Measurements from ENCODE around the gene UNC5B. TPM values are rescaled to one million over a fixed set of nuclear protein-coding genes. Genes with fewer than 3 reads are reported as not detected.

The UNC5B gene
- total and polyA plus RNA-seq, 8 donors, result 14.4 to 31.2 (median 21.4) TPM

DNA sequence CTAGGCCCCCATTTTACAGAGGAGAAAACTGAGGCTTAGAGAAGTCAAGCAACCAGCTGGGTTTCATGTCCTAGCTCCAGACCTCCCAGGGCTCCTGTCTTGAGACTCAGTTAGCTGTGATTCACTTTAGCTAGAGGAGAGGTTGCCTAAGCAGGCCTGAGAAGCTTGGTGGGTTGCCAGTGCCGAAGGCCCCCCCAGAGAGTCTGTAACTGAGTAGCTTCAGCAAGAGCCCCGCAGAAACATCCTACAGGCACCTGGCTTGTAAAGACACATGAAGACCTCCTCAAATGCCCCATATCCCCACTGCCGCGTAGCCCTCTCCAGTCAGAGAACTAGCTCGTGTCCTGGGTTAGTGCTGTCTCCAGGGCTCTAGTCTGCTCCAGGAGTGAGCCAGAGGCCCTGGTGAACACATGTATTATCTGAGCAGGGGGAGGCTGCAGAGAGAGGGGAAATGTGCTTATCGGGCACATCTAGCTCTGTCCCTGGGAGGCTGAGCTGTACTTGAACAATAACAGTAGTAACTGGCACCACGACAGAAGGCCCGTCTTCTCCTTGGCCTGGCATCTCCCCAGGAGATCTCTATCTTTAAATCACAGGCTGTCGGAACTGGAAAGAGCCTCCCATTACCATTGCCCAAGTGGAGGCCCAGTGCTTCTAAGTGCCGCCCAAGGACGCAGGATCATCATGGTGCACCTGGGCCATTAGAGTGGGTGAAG, 28.9 kb downstream of the UNC5B start:
- Histone ChIP-seq H3K27ac (peak overlapping the region; percentile 34 to 60), H3K36me3 (no peaks in the 10 kb centered on the region), H3K27me3 (no peaks in the 10 kb centered on the region), H3K9me3 (no peaks in the 10 kb centered on the region), H3K4me3 (no peak overlapping the region), H3K4me1 (peaks cover 33 to 59% of the 10 kb centered on the region in 2 donors)
- intact Hi-C loops (cut with DNase I), result no loop called here
- TF ChIP-seq, protein P1, sequence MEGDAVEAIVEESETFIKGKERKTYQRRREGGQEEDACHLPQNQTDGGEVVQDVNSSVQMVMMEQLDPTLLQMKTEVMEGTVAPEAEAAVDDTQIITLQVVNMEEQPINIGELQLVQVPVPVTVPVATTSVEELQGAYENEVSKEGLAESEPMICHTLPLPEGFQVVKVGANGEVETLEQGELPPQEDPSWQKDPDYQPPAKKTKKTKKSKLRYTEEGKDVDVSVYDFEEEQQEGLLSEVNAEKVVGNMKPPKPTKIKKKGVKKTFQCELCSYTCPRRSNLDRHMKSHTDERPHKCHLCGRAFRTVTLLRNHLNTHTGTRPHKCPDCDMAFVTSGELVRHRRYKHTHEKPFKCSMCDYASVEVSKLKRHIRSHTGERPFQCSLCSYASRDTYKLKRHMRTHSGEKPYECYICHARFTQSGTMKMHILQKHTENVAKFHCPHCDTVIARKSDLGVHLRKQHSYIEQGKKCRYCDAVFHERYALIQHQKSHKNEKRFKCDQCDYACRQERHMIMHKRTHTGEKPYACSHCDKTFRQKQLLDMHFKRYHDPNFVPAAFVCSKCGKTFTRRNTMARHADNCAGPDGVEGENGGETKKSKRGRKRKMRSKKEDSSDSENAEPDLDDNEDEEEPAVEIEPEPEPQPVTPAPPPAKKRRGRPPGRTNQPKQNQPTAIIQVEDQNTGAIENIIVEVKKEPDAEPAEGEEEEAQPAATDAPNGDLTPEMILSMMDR (IDR thresholded peaks at IDR 0.05), result no peak
- DNase-seq (no peak), ATAC-seq (no peak)

GRCh38 chr10:71241830-71242621, 29.7 kb downstream of the UNC5B start:
- Histone ChIP-seq H3K27ac (peak overlapping the region; percentile 34 to 60), H3K9me3 (no peaks in the 10 kb centered on the region), H3K4me3 (no peak overlapping the region), H3K4me1 (peaks cover 33 to 67% of the 10 kb centered on the region in 2 donors), H3K36me3 (no peaks in the 10 kb centered on the region), H3K27me3 (no peaks in the 10 kb centered on the region)
- intact Hi-C loops (cut with DNase I), result no loop called here
- DNase-seq, result no peak
- TF ChIP-seq, protein P1 (IDR thresholded peaks at IDR 0.05), result no peak
- no peak for ATAC-seq

DNA sequence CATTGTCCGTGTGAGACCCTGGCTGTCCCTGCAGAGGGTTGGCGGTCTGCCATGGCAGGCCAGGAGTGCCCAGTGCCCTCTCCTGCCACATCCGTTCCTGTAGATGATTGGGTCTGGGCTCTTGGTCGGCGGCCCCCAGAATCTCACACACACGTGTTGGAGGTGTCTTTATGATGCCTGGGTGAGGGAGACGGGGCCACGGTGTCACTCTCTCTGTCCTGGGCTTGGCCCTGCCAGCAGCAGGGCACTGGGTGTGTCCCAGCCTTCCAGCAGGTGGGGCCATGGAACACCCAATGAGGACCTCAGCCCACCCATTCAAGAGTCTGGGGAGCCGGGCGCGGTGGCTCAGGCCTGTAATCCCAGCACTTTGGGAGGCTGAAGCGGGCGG, 30.2 kb downstream of the UNC5B start:
- H3K27me3 ChIP-seq, result no peaks in the 10 kb centered on the region
- TF ChIP-seq, protein P1 (IDR thresholded peaks at IDR 0.05), result no peak
- DNase-seq (no peak), ATAC-seq (no peak)
- peak overlapping the region in 1 of 2 donors; percentile 60 for H3K27ac ChIP-seq
- H3K36me3 ChIP-seq, result no peaks in the 10 kb centered on the region
- no peak overlapping the region for H3K4me3 ChIP-seq
- peaks cover 33 to 70% of the 10 kb centered on the region in 2 donors for H3K4me1 ChIP-seq
- H3K9me3 ChIP-seq, result no peaks in the 10 kb centered on the region
- intact Hi-C loops (cut with DNase I), result no loop called here

- H3K27me3 ChIP-seq, result no peaks in the 10 kb centered on the region
- H3K27ac ChIP-seq, result peak overlapping the region; percentile 37 to 41
- ATAC-seq (no peak), DNase-seq (no peak)
- no peaks in the 10 kb centered on the region for H3K9me3 ChIP-seq
- no peak overlapping the region for H3K4me3 ChIP-seq
- H3K36me3 ChIP-seq, result no peaks in the 10 kb centered on the region
- intact Hi-C loops (cut with DNase I), result no loop called here
- TF ChIP-seq, protein P1 (IDR thresholded peaks at IDR 0.05), result no peak
- peaks cover 33 to 70% of the 10 kb centered on the region in 2 donors for H3K4me1 ChIP-seq
These were observed 31.5 kb downstream of the UNC5B start for GRCh38 chr10:71243756-71244395.
